ENCODE measurements around the gene STRIP2. TPM values are rescaled to one million over a fixed set of nuclear protein-coding genes. Genes with fewer than 3 reads are reported as not detected.
A peak's percentile ranks its signal among the peaks of the same experiment; 100 is the strongest.

The STRIP2 gene
- total and polyA plus RNA-seq, 3 experiments from 2014 or later, result 21.0 to 25.0 TPM; not detected in 1

GRCh38 chr7:129464194-129464593, 30.0 kb downstream of the STRIP2 start:
- DNase-seq, result no peak
- Histone ChIP-seq H3K9me3 (ENCODE audit: low read length) (no peaks in the 10 kb centered on the region), H3K36me3 (ENCODE audit: insufficient read depth, low read length) (no peaks in the 10 kb centered on the region), H3K27me3 (ENCODE audit: insufficient read depth, low read length, poor library complexity, severe bottlenecking) (no peaks in the 10 kb centered on the region), H3K27ac (ENCODE audit: low read depth, low read length) (no peak overlapping the region), H3K4me1 (ENCODE audit: insufficient read depth, low read length) (no peaks in the 10 kb centered on the region), H3K4me3 (ENCODE audit: low read length) (no peak overlapping the region)
- POLR2A ChIA-PET, result interaction anchor here (0.6 kb wide), 1 partner anchor 245 kb away, joined by 3 read pairs; no protein-coding TSS in a partner anchor
- CTCF ChIA-PET, result interaction anchor here (0.6 to 1.7 kb wide), 4 partner anchors 30 to 570 kb away, joined by 3 to 6 read pairs (median 3); partner anchors contain the start of gene STRIP2
- peak overlapping the region in 1 of 8 donors; percentile 15 for H3K27ac Mint-ChIP-seq
- H3K27me3 Mint-ChIP-seq, result no peaks in the 10 kb centered on the region
- H3K36me3 Mint-ChIP-seq, result no peaks in the 10 kb centered on the region
- no peak overlapping the region for H3K4me3 Mint-ChIP-seq
- H3K9me3 Mint-ChIP-seq, result no peaks in the 10 kb centered on the region
- H3K4me1 Mint-ChIP-seq, result peaks cover 0 to 8% (median 0%) of the 10 kb centered on the region in 3 donors

GRCh38 chr7:129465080-129465479, 30.8 kb downstream of the STRIP2 start:
- Histone ChIP-seq H3K36me3 (ENCODE audit: insufficient read depth, low read length) (no peaks in the 10 kb centered on the region), H3K27ac (ENCODE audit: low read depth, low read length) (no peak overlapping the region), H3K4me1 (ENCODE audit: insufficient read depth, low read length) (no peaks in the 10 kb centered on the region), H3K27me3 (ENCODE audit: insufficient read depth, low read length, poor library complexity, severe bottlenecking) (no peaks in the 10 kb centered on the region), H3K4me3 (ENCODE audit: low read length) (no peak overlapping the region), H3K9me3 (ENCODE audit: low read length) (no peaks in the 10 kb centered on the region)
- Mint-ChIP-seq H3K4me1 (peaks cover 0 to 8% (median 0%) of the 10 kb centered on the region in 3 donors), H3K36me3 (no peaks in the 10 kb centered on the region), H3K9me3 (no peaks in the 10 kb centered on the region), H3K27me3 (no peaks in the 10 kb centered on the region), H3K27ac (no peak overlapping the region), H3K4me3 (no peak overlapping the region)
- CTCF ChIA-PET, result interaction anchor here (0.6 to 1.7 kb wide), 3 partner anchors 97 to 569 kb away, joined by 3 to 4 read pairs (median 3); no protein-coding TSS in a partner anchor
- DNase-seq, result no peak
- POLR2A ChIA-PET, result no interaction called here

- DNase-seq, result no peak
- no peaks in the 10 kb centered on the region for H3K9me3 ChIP-seq (ENCODE audit: low read length)
- no peaks in the 10 kb centered on the region for H3K27me3 Mint-ChIP-seq
- H3K27ac ChIP-seq (ENCODE audit: low read depth, low read length), result no peak overlapping the region
- no peak overlapping the region for H3K27ac Mint-ChIP-seq
- H3K36me3 Mint-ChIP-seq, result no peaks in the 10 kb centered on the region
- ChIA-PET CTCF (interaction anchor here (1.7 kb wide), 1 partner anchor 248 kb away, joined by 4 read pairs; no protein-coding TSS in a partner anchor), POLR2A (no interaction called here)
- H3K4me1 Mint-ChIP-seq, result peaks cover 0 to 8% (median 0%) of the 10 kb centered on the region in 3 donors
- H3K27me3 ChIP-seq (ENCODE audit: insufficient read depth, low read length, poor library complexity, severe bottlenecking), result no peaks in the 10 kb centered on the region
- no peaks in the 10 kb centered on the region for H3K9me3 Mint-ChIP-seq
- H3K4me3 ChIP-seq (ENCODE audit: low read length), result no peak overlapping the region
- H3K4me3 Mint-ChIP-seq, result no peak overlapping the region
- H3K4me1 ChIP-seq (ENCODE audit: insufficient read depth, low read length), result no peaks in the 10 kb centered on the region
- H3K36me3 ChIP-seq (ENCODE audit: insufficient read depth, low read length), result no peaks in the 10 kb centered on the region
Observed at GRCh38 chr7:129466796-129467195, 32.6 kb downstream of the STRIP2 start.

GRCh38 chr7:129468087-129468486, 33.9 kb downstream of the STRIP2 start:
- Histone ChIP-seq H3K9me3 (ENCODE audit: low read length) (no peaks in the 10 kb centered on the region), H3K4me3 (ENCODE audit: low read length) (no peak overlapping the region), H3K36me3 (ENCODE audit: insufficient read depth, low read length) (no peaks in the 10 kb centered on the region), H3K27ac (ENCODE audit: low read depth, low read length) (no peak overlapping the region), H3K27me3 (ENCODE audit: insufficient read depth, low read length, poor library complexity, severe bottlenecking) (no peaks in the 10 kb centered on the region), H3K4me1 (ENCODE audit: insufficient read depth, low read length) (no peaks in the 10 kb centered on the region)
- Mint-ChIP-seq H3K4me1 (peaks cover 0 to 8% (median 0%) of the 10 kb centered on the region in 3 donors), H3K27ac (peak overlapping the region in 4 of 8 donors; percentile 43 to 87 (median 56)), H3K4me3 (peak overlapping the region in 2 of 7 donors; percentile 4 to 13), H3K36me3 (no peaks in the 10 kb centered on the region), H3K9me3 (no peaks in the 10 kb centered on the region), H3K27me3 (no peaks in the 10 kb centered on the region)
- POLR2A ChIA-PET, result no interaction called here
- CTCF ChIA-PET, result interaction anchor here (4.9 kb wide), 1 partner anchor 100 kb away, joined by 48 read pairs; no protein-coding TSS in a partner anchor
- DNase-seq, result no peak

- ChIA-PET CTCF (interaction anchor here (4.9 kb wide), 1 partner anchor 101 kb away, joined by 48 read pairs; no protein-coding TSS in a partner anchor), POLR2A (no interaction called here)
- Mint-ChIP-seq H3K4me3 (peak overlapping the region in 5 of 7 donors; percentile 13 to 66 (median 41)), H3K36me3 (no peaks in the 10 kb centered on the region), H3K9me3 (no peaks in the 10 kb centered on the region), H3K27ac (peak overlapping the region in 6 of 8 donors; percentile 40 to 87 (median 52)), H3K4me1 (peaks cover 0 to 8% (median 0%) of the 10 kb centered on the region in 3 donors), H3K27me3 (no peaks in the 10 kb centered on the region)
- no peaks in the 10 kb centered on the region for H3K4me1 ChIP-seq (ENCODE audit: insufficient read depth, low read length)
- H3K36me3 ChIP-seq (ENCODE audit: insufficient read depth, low read length), result no peaks in the 10 kb centered on the region
- H3K9me3 ChIP-seq (ENCODE audit: low read length), result no peaks in the 10 kb centered on the region
- no peak for DNase-seq
- H3K27ac ChIP-seq (ENCODE audit: low read depth, low read length), result no peak overlapping the region
- no peaks in the 10 kb centered on the region for H3K27me3 ChIP-seq (ENCODE audit: insufficient read depth, low read length, poor library complexity, severe bottlenecking)
- no peak overlapping the region for H3K4me3 ChIP-seq (ENCODE audit: low read length)
Observed at GRCh38 chr7:129468547-129468946, 34.3 kb downstream of the STRIP2 start.

- ChIA-PET CTCF (interaction anchor here (1.9 to 4.9 kb wide), 2 partner anchors 102 to 127 kb away, joined by 7 to 48 read pairs; no protein-coding TSS in a partner anchor), POLR2A (no interaction called here)
- Mint-ChIP-seq H3K36me3 (no peaks in the 10 kb centered on the region), H3K27me3 (no peaks in the 10 kb centered on the region), H3K4me3 (no peak overlapping the region), H3K4me1 (peaks cover 0 to 8% (median 0%) of the 10 kb centered on the region in 3 donors), H3K27ac (peak overlapping the region in 1 of 8 donors; percentile 26), H3K9me3 (no peaks in the 10 kb centered on the region)
- no peaks in the 10 kb centered on the region for H3K27me3 ChIP-seq (ENCODE audit: insufficient read depth, low read length, poor library complexity, severe bottlenecking)
- no peak overlapping the region for H3K4me3 ChIP-seq (ENCODE audit: low read length)
- no peaks in the 10 kb centered on the region for H3K36me3 ChIP-seq (ENCODE audit: insufficient read depth, low read length)
- no peak overlapping the region for H3K27ac ChIP-seq (ENCODE audit: low read depth, low read length)
- H3K9me3 ChIP-seq (ENCODE audit: low read length), result no peaks in the 10 kb centered on the region
- no peaks in the 10 kb centered on the region for H3K4me1 ChIP-seq (ENCODE audit: insufficient read depth, low read length)
- no peak for DNase-seq
Observed at GRCh38 chr7:129469930-129470329, 35.7 kb downstream of the STRIP2 start.

GRCh38 chr7:129470411-129470810, 36.2 kb downstream of the STRIP2 start:
- Mint-ChIP-seq H3K36me3 (no peaks in the 10 kb centered on the region), H3K27ac (peak overlapping the region in 1 of 8 donors; percentile 47), H3K4me1 (peaks cover 0 to 8% (median 0%) of the 10 kb centered on the region in 3 donors)

GRCh38 chr7:129471402-129471827, 37.2 kb downstream of the STRIP2 start:
- Histone ChIP-seq H3K9me3 (ENCODE audit: low read length) (no peaks in the 10 kb centered on the region), H3K4me1 (ENCODE audit: insufficient read depth, low read length) (no peaks in the 10 kb centered on the region), H3K27me3 (ENCODE audit: insufficient read depth, low read length, poor library complexity, severe bottlenecking) (no peaks in the 10 kb centered on the region), H3K36me3 (ENCODE audit: insufficient read depth, low read length) (no peaks in the 10 kb centered on the region), H3K4me3 (ENCODE audit: low read length) (no peak overlapping the region), H3K27ac (ENCODE audit: low read depth, low read length) (no peak overlapping the region)
- ChIA-PET POLR2A (no interaction called here), CTCF (interaction anchor here (0.6 to 4.9 kb wide), 10 partner anchors 8 to 253 kb away, joined by 3 to 48 read pairs (median 4); partner anchors contain the start of gene STRIP2)
- H3K4me1 Mint-ChIP-seq, result peaks cover 0 to 8% (median 0%) of the 10 kb centered on the region in 3 donors
- no peaks in the 10 kb centered on the region for H3K36me3 Mint-ChIP-seq
- H3K27ac Mint-ChIP-seq, result no peak overlapping the region
- no peaks in the 10 kb centered on the region for H3K27me3 Mint-ChIP-seq
- H3K4me3 Mint-ChIP-seq, result no peak overlapping the region
- DNase-seq, result no peak
- H3K9me3 Mint-ChIP-seq, result no peaks in the 10 kb centered on the region

More at GRCh38 chr7:129470411-129470810, 36.2 kb downstream of the STRIP2 start:
- H3K27me3 Mint-ChIP-seq, result no peaks in the 10 kb centered on the region
- H3K9me3 ChIP-seq (ENCODE audit: low read length), result no peaks in the 10 kb centered on the region
- H3K4me3 ChIP-seq (ENCODE audit: low read length), result no peak overlapping the region
- DNase-seq, result no peak
- no peak overlapping the region for H3K4me3 Mint-ChIP-seq
- POLR2A ChIA-PET, result no interaction called here
- no peak overlapping the region for H3K27ac ChIP-seq (ENCODE audit: low read depth, low read length)
- H3K9me3 Mint-ChIP-seq, result no peaks in the 10 kb centered on the region
- no peaks in the 10 kb centered on the region for H3K4me1 ChIP-seq (ENCODE audit: insufficient read depth, low read length)
- no peaks in the 10 kb centered on the region for H3K27me3 ChIP-seq (ENCODE audit: insufficient read depth, low read length, poor library complexity, severe bottlenecking)
- no peaks in the 10 kb centered on the region for H3K36me3 ChIP-seq (ENCODE audit: insufficient read depth, low read length)
- CTCF ChIA-PET, result interaction anchor here (1.3 to 4.9 kb wide), 5 partner anchors 37 to 252 kb away, joined by 4 to 48 read pairs (median 8); partner anchors contain the start of gene STRIP2
